Activated naive CD8-positive, alpha-beta T cell treated with anti-CD3 and anti-CD28 coated beads for 36 hours (primary cell): ENCODE results near the gene RPRD1B. TPM values are rescaled to one million over a fixed set of nuclear protein-coding genes. Genes with fewer than 3 reads are reported as not detected.
A peak's percentile ranks its signal among the peaks of the same experiment; 100 is the strongest.

Experiments used
- DNase-seq: peaks from one replicate; pipeline ENCODE4 v3.0.0; 2021
- H3K27ac Mint-ChIP-seq: one replicate; pipeline ENCODE4 v1.8.0; 2022; ENCODE audit warnings: mild to moderate bottlenecking, moderate library complexity, mixed read lengths
- H3K27me3 Mint-ChIP-seq: one replicate; pipeline ENCODE4 v1.8.0; 2022; ENCODE audit warnings: mild to moderate bottlenecking, mixed read lengths
- H3K36me3 Mint-ChIP-seq: one replicate; pipeline ENCODE4 v1.8.0; 2021; ENCODE audit warnings: mild to moderate bottlenecking, mixed read lengths
- H3K4me1 Mint-ChIP-seq: one replicate; pipeline ENCODE4 v1.8.0; 2021; ENCODE audit warnings: mixed read lengths
- H3K4me3 Mint-ChIP-seq: one replicate; pipeline ENCODE4 v1.8.0; 2022; ENCODE audit warnings: mild to moderate bottlenecking, moderate library complexity, mixed read lengths
- H3K9me3 Mint-ChIP-seq: one replicate; pipeline ENCODE4 v1.8.0; 2022; ENCODE audit warnings: mixed read lengths
- total RNA-seq, 2 experiments: library from RNA; stranded (reverse); gene quantifications; one replicate each; pipeline ENCODE4 v1.2.3, GENCODE V29; 2021

The RPRD1B gene
- total RNA-seq, 2 experiments from 2014 or later = 37.6 to 42.7 TPM

DNA sequence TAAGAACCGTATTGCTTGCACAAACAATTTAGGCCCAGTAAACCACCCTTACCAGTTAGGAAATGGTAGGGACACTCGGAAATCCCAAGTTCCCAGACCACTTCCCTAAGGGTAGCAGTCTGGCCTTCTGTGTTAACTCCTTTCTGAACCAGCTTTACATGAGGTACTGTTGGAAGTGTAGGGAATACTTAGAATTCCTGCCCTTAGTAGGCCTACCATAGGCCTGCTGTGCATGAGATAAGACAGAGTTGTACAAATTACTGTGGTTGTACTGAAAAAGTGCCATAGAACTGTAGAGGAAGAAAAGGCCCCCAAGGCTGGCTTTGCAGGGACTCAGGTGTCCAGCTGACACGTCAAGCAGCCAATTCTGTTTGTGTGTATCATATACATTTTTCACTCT lies 11.1 kb downstream of the RPRD1B start:
- peaks cover 39% of the 10 kb centered on the region for H3K4me1 Mint-ChIP-seq
- peaks cover 29% of the 10 kb centered on the region for H3K36me3 Mint-ChIP-seq
- H3K9me3 Mint-ChIP-seq = no peaks in the 10 kb centered on the region
- no peaks in the 10 kb centered on the region for H3K27me3 Mint-ChIP-seq
- no peak overlapping the region for H3K4me3 Mint-ChIP-seq
- DNase-seq = no peak
- H3K27ac Mint-ChIP-seq = no peak overlapping the region

DNA sequence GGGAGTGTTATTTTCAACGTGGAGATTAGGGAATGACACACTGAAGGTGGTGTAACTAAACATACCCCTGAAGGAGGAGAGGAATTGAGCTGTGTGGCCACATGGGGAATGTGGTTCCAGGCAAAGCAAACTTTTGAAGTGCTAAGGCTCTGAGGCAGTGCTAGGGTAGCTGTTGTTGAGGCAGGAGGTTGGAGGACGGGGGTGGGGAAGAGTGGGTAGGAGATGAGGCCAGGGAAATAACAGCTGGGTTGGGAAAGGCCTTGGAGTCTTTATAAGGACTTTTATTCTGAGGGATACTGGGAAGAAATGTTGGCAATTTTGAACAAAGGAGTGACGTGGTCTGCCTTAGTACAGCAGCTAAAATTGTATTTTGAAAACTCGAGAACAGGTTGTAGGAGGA lies 13.0 kb downstream of the RPRD1B start:
- Mint-ChIP-seq H3K36me3 (peaks cover 33% of the 10 kb centered on the region), H3K4me1 (peaks cover 51% of the 10 kb centered on the region), H3K27ac (no peak overlapping the region)

DNA sequence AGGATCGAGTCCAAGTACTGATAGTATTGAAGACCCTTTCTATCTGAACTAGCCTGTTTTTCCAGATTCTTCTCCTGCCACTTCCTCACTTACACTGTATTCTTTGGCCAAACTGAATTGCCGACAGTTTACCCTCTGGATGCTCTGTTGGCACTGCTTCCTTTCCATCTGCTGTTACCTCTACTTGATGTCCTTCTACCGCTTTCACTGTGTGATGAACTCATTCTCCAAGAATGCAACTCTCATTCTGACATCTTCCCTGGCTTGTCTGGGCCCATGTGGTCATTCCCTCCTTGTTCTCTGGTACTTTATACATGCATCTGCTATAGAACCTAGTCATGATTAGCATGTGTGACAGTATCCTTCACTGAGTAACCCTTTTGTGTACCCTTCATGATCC lies 16.3 kb downstream of the RPRD1B start:
- Mint-ChIP-seq H3K9me3 (no peaks in the 10 kb centered on the region), H3K4me1 (peaks cover 50% of the 10 kb centered on the region), H3K36me3 (peaks cover 22% of the 10 kb centered on the region), H3K27me3 (no peaks in the 10 kb centered on the region), H3K4me3 (no peak overlapping the region), H3K27ac (peak overlapping the region; percentile 70)
- DNase-seq = no peak

More for the DNA sequence above, 13.0 kb downstream of the RPRD1B start:
- H3K9me3 Mint-ChIP-seq = no peaks in the 10 kb centered on the region
- no peak for DNase-seq
- no peaks in the 10 kb centered on the region for H3K27me3 Mint-ChIP-seq
- H3K4me3 Mint-ChIP-seq = no peak overlapping the region

DNA sequence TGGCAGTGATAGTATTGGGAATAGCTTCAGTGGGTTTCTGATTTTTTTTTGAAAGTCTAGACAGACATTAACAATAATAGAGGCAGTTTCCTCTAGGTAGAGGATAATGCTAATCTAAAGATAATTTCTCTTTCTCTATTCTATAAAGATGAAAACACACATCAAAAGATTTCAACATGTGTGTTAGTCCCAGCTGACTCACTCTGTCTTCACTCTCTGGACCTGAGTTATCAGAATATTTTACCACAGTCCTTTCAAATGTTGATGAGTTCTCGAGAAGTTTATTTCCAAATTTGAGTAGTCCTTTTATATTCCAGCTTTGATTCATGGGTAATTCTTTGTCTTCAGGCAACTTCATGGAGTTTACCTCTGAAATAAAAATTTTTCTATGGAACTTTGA lies 17.1 kb downstream of the RPRD1B start:
- H3K27me3 Mint-ChIP-seq = no peaks in the 10 kb centered on the region
- peak overlapping the region; percentile 70 for H3K27ac Mint-ChIP-seq
- H3K9me3 Mint-ChIP-seq = no peaks in the 10 kb centered on the region
- peaks cover 22% of the 10 kb centered on the region for H3K36me3 Mint-ChIP-seq
- no peak for DNase-seq
- peaks cover 47% of the 10 kb centered on the region for H3K4me1 Mint-ChIP-seq
- H3K4me3 Mint-ChIP-seq = no peak overlapping the region

DNA sequence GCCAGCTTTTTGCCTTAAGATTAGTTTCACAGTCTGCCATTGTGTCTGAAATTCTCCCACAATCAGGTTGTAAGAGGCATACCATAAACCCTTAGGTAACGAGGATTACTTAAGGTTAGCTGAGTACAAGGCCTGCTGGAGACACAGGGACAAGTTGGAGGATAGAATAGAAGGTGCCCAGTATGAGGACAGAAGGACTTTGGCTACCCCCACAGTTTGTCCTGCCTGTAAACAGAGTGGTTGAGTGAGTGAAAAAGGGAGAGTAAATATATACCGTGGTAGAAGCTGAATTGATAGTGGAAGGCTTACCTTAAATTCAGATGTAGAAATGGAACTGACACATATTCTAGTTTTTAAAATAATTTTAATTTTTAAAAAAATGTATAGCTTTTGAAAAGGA lies 19.3 kb downstream of the RPRD1B start:
- H3K36me3 Mint-ChIP-seq = peaks cover 17% of the 10 kb centered on the region
- no peaks in the 10 kb centered on the region for H3K9me3 Mint-ChIP-seq
- H3K4me3 Mint-ChIP-seq = no peak overlapping the region
- peaks cover 49% of the 10 kb centered on the region for H3K4me1 Mint-ChIP-seq
- DNase-seq = no peak
- H3K27me3 Mint-ChIP-seq = no peaks in the 10 kb centered on the region
- H3K27ac Mint-ChIP-seq = peak overlapping the region; percentile 41

DNA sequence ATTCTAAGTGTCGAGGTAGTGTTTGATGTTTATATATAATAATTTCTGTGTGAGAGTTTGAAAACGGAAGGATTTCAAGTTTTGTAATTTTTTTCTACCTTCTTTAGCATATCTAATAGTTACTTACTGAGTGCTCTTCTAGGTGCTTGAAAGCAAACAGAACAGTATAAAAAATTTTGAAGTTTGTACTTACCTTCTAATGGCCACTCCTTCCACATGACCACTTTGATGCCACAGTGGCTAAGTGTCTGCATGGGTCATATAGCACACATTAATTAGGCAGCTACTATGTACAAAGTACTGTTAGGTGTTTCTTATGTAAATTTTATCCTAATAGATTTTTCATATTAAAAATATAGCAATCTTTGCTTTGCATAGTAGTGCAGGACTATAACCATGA lies 21.1 kb downstream of the RPRD1B start:
- Mint-ChIP-seq H3K9me3 (no peaks in the 10 kb centered on the region), H3K36me3 (peaks cover 19% of the 10 kb centered on the region), H3K4me3 (no peak overlapping the region), H3K27ac (no peak overlapping the region), H3K4me1 (peaks cover 44% of the 10 kb centered on the region), H3K27me3 (no peaks in the 10 kb centered on the region)
- DNase-seq = no peak

DNA sequence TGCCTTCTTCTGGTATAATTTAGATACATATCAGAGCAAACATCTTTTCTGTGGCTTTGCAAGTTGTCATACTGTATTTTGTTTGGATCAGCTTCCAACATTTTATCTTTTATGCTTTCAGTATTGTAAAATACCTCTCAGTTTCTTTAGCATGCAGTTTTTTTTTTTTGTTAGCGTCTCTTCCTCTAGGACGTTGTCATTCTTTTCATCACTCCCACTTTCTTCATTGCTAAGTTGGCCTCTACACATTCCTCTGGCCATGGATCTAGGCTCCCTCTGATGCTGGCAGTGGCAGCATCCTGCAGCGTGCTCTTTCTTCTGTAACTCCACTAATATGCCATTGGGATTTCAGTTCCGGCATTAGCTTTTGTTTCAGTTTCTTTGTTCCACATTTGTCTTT lies 21.7 kb downstream of the RPRD1B start:
- H3K27me3 Mint-ChIP-seq = no peaks in the 10 kb centered on the region
- H3K27ac Mint-ChIP-seq = peak overlapping the region; percentile 28
- no peak overlapping the region for H3K4me3 Mint-ChIP-seq
- peaks cover 21% of the 10 kb centered on the region for H3K36me3 Mint-ChIP-seq
- H3K9me3 Mint-ChIP-seq = no peaks in the 10 kb centered on the region
- H3K4me1 Mint-ChIP-seq = peaks cover 38% of the 10 kb centered on the region
- no peak for DNase-seq

DNA sequence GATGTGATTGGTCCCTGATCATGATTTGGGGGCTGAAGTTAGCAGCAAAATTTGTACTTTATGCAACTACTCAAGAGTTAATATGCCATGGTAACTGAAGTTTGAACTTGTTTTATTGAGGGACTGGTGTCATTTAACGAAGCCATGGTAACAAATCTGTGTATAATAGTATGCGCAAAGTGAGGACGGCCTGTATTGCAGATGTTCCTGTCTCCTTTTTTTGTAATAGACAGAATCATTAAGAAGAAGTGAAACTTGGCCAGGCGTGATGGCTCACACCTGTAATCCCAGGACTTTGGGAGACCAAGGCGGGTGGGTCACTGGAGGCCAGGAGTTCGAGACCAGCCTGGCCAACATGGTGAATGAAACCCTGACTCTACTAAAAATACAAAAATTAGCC lies 22.3 kb downstream of the RPRD1B start:
- no peaks in the 10 kb centered on the region for H3K9me3 Mint-ChIP-seq
- H3K4me3 Mint-ChIP-seq = no peak overlapping the region
- H3K27ac Mint-ChIP-seq = peak overlapping the region; percentile 28
- peaks cover 32% of the 10 kb centered on the region for H3K4me1 Mint-ChIP-seq
- H3K36me3 Mint-ChIP-seq = peaks cover 23% of the 10 kb centered on the region
- DNase-seq = no peak
- no peaks in the 10 kb centered on the region for H3K27me3 Mint-ChIP-seq

DNA sequence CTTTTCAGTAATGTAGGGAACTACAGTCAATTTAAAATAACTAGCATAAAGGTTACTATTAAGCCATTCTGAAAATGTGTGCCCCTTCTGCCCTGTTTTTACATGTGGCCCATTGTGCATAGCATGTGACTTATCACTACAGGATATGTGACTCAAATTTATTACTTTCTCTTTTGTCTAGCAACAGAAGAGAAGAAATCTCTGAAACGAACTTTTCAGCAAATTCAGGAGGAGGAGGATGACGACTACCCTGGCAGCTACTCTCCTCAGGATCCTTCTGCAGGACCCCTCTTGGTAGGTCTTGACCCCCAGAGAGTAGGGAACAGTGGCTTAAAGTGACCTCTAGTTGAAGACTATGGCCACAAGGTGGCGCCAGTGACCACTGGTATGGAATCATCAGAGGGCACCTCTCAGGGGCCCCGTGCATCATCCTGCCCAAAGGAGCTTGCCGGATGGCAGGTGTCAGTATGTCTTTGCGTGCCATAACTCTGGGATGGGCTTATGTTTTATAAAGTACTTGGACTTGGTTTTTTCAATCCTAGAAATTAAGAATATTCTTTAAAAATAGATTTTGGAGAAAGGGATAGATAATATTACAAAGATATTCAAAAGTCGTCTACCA lies 23.9 kb downstream of the RPRD1B start:
- H3K27me3 Mint-ChIP-seq = no peaks in the 10 kb centered on the region
- peaks cover 16% of the 10 kb centered on the region for H3K36me3 Mint-ChIP-seq
- no peak overlapping the region for H3K4me3 Mint-ChIP-seq
- peaks cover 26% of the 10 kb centered on the region for H3K4me1 Mint-ChIP-seq
- peak; percentile 58 for DNase-seq
- peak overlapping the region; percentile 83 for H3K27ac Mint-ChIP-seq
- H3K9me3 Mint-ChIP-seq = no peaks in the 10 kb centered on the region

DNA sequence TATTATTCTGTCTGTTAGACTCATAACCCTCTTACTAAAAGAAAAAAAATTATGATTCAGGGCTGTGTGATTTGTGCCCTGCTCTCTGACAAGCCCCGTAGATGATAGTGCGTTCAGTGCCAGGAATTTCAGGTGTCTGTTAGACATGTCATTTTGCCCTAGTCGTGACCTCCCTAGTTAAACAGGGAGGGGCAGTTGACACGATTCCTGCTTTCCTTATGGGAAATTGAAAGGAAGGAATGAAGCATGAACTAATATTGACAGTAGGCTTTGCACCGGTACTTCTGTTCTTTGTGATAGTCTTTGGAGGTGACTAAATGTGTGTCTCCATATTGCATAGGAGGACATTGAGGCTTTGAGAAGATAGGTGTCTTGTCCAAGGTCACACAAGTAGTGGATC lies 26.3 kb downstream of the RPRD1B start:
- peaks cover 19% of the 10 kb centered on the region for H3K4me1 Mint-ChIP-seq
- no peaks in the 10 kb centered on the region for H3K9me3 Mint-ChIP-seq
- no peaks in the 10 kb centered on the region for H3K27me3 Mint-ChIP-seq
- peaks cover 18% of the 10 kb centered on the region for H3K36me3 Mint-ChIP-seq
- no peak overlapping the region for H3K27ac Mint-ChIP-seq
- no peak for DNase-seq
- no peak overlapping the region for H3K4me3 Mint-ChIP-seq

DNA sequence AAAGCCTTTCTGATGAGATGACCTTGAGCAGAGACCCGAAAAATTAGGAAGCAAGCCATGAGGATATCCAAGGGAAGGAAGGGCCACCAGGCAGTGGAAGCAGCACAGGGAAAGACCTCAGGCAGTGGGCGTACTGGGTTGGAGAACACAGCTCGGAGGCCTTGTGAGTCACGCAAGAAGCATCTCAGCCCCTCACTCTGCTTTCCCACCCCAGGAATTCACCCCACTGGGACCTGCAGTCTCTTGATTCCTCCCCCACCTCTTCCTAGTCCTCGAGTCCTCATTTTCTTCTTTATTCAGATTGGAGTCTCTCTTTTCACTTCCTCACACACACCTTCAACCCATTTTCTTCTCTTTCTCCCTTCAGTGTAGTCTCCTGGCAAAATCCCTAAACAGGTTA lies 27.0 kb downstream of the RPRD1B start:
- peaks cover 16% of the 10 kb centered on the region for H3K4me1 Mint-ChIP-seq
- no peaks in the 10 kb centered on the region for H3K27me3 Mint-ChIP-seq
- no peaks in the 10 kb centered on the region for H3K9me3 Mint-ChIP-seq
- no peak overlapping the region for H3K27ac Mint-ChIP-seq
- no peak overlapping the region for H3K4me3 Mint-ChIP-seq
- peaks cover 18% of the 10 kb centered on the region for H3K36me3 Mint-ChIP-seq
- no peak for DNase-seq

DNA sequence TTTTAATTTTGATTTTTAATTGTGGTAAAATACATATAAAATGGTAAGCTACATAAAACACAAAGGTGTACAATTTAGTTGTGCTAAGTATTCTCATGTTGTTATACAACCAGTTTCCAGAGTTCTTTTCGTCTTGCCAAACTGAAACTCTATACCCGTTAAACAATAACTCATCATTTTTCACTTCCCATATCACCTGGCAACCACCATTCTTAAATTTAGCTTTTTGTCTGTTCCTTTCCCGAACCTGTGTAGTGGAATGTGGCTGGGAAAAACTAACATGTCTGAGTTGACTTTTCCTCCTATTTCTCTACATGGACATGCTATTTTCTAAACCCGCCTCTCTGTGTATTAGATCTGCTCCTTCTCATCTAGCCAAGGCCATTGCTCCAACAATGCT lies 27.6 kb downstream of the RPRD1B start:
- peaks cover 12% of the 10 kb centered on the region for H3K4me1 Mint-ChIP-seq
- no peak overlapping the region for H3K27ac Mint-ChIP-seq
- H3K4me3 Mint-ChIP-seq = no peak overlapping the region
- no peak for DNase-seq
- no peaks in the 10 kb centered on the region for H3K27me3 Mint-ChIP-seq
- peaks cover 20% of the 10 kb centered on the region for H3K36me3 Mint-ChIP-seq
- H3K9me3 Mint-ChIP-seq = no peaks in the 10 kb centered on the region

DNA sequence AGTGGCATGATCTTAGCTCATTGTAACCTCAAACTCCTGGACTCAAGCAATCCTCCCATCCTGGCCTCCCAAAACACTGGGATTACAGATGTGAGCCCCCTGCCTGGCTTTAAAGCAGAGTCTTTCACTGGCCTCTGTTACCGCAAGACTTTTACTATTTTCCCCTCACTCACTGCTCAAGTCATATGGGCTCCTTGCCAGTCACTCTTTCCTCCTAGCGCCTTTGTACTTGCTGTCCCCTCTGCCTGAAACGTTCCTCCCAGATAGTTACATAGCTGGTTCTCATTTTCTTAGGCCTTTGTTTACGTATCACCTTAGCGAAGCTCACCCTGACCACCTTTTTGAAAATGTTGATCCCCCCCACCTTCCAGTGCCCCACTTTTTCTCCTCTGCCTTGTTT lies 29.3 kb downstream of the RPRD1B start:
- no peaks in the 10 kb centered on the region for H3K9me3 Mint-ChIP-seq
- no peak overlapping the region for H3K27ac Mint-ChIP-seq
- peaks cover 34% of the 10 kb centered on the region for H3K36me3 Mint-ChIP-seq
- no peak for DNase-seq
- no peaks in the 10 kb centered on the region for H3K4me1 Mint-ChIP-seq
- H3K4me3 Mint-ChIP-seq = no peak overlapping the region
- no peaks in the 10 kb centered on the region for H3K27me3 Mint-ChIP-seq

DNA sequence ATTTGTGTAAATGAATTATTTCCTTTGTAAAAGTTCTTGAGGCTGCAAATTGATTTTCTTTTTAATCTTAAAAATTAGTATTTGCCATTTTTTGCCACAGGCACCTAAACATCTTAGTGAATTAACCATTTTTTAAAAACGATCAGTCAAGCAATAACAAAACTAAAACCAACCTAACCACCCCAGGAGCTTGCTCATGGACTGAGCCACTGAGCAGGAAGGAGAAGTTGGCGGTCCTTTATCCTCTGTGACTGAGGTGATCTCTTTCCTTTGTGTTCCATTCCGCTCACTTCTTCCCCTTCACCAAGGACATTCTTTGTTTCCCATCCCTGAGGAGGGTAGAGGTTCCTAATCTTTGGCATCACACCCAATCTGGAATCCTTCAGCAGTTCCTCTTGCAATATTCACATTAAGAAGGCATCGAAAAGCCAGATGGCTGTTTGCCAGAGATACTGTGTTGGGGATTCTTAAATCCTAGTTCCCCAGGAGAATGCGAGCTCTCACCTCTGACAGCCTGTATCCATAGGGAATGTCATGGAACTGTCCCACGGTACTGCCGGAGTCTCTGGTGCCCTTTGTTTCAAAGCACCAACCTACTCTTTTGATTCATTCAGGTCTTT lies 30.5 kb downstream of the RPRD1B start:
- no peaks in the 10 kb centered on the region for H3K4me1 Mint-ChIP-seq
- DNase-seq = no peak
- no peak overlapping the region for H3K27ac Mint-ChIP-seq
- H3K4me3 Mint-ChIP-seq = no peak overlapping the region
- H3K27me3 Mint-ChIP-seq = no peaks in the 10 kb centered on the region
- H3K36me3 Mint-ChIP-seq = peaks cover 38% of the 10 kb centered on the region
- no peaks in the 10 kb centered on the region for H3K9me3 Mint-ChIP-seq

DNA sequence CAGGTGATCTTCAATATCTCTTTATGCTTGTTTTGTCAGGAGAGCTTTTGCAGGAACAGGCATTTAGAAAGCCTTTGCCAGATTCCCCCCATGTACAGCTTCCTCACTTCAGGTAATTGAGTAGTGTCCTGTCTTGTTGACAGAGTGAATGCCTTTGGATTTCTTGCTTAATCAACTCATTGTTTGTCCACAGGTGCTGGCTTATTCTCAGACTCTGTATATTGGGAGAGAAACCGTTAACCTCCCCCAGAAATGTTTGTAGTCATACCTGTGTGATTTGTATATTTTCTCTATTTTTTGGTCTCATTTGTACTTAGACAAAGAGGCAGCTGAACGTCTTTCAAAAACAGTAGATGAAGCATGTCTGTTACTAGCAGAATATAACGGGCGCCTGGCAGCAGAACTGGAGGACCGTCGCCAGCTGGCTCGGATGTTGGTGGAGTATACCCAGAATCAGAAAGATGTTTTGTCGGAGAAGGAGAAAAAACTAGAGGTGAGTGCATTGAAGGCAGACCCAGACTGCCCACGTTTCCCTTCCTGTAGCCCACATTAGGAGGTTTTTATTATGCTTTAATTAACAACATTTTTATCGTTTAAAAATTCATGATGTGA lies 32.3 kb downstream of the RPRD1B start:
- no peaks in the 10 kb centered on the region for H3K4me1 Mint-ChIP-seq
- H3K27ac Mint-ChIP-seq = no peak overlapping the region
- no peak overlapping the region for H3K4me3 Mint-ChIP-seq
- H3K9me3 Mint-ChIP-seq = peaks cover 1% of the 10 kb centered on the region
- DNase-seq = no peak
- H3K27me3 Mint-ChIP-seq = no peaks in the 10 kb centered on the region
- H3K36me3 Mint-ChIP-seq = peaks cover 38% of the 10 kb centered on the region
